NCI-H524 (cell line): ENCODE measurements around the gene HS1BP3.

Experiments
- DNase-seq, 2 experiments: peaks; one replicate each; lab custom pipeline; 2025; lab: John Stamatoyannopoulos, UW

The HS1BP3 gene

DNA sequence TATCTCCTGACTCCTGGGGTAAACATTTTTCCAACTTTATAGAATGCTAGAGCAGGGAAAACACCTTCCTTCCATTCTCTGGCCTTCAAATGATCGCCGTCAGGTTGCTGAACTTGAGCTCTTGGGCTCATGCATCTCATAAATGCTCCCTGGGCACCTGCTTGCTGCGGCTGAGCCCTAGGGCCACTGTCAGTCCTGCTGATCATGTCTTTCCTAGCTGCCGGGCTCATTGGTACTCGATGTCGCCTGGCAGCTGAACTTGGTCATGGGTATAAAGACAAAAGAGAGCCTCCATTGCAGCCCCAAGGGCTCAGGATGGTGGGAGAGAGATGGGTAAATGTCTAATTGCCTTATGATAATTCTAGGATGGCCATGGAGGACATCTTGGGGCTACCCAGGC is 80.6 kb downstream of the HS1BP3 start:
- DNase-seq: no peak

DNA sequence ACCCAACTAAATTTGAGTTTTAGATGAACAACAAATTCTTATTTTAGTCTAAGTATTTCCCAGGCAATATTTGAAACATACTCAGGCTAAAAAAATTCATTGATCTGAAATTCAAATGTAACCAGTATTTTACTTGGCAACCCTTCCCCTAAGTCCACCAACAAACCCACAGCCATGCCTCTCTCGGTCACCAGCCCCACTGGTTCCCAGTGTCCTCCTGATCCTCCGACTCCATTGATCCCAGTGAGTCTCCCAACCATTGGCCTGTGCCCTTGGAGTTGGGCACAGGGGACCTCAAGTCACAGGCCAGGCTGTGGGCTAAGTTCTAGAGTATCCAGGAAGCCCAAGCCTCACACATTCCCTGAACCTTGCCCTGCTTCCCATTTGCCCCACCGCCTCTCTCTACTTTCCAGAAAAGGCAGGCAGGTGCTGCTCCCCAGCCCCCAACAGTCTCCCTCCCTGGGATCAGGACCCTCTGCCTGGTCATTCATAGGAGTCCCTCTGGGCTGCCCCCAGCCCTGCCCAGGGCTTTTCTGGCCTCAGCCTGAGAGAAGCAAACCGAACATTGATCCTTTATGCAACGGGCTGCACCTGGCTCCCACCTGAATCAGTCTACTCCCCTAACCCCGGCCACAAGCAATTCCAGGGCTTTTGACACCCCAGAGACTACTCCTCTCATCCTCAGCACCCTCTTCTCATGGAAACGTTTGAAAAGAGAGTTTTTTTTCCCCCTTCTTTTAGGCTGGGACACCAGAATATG is 81.3 kb downstream of the HS1BP3 start:
- no peak for DNase-seq

DNA sequence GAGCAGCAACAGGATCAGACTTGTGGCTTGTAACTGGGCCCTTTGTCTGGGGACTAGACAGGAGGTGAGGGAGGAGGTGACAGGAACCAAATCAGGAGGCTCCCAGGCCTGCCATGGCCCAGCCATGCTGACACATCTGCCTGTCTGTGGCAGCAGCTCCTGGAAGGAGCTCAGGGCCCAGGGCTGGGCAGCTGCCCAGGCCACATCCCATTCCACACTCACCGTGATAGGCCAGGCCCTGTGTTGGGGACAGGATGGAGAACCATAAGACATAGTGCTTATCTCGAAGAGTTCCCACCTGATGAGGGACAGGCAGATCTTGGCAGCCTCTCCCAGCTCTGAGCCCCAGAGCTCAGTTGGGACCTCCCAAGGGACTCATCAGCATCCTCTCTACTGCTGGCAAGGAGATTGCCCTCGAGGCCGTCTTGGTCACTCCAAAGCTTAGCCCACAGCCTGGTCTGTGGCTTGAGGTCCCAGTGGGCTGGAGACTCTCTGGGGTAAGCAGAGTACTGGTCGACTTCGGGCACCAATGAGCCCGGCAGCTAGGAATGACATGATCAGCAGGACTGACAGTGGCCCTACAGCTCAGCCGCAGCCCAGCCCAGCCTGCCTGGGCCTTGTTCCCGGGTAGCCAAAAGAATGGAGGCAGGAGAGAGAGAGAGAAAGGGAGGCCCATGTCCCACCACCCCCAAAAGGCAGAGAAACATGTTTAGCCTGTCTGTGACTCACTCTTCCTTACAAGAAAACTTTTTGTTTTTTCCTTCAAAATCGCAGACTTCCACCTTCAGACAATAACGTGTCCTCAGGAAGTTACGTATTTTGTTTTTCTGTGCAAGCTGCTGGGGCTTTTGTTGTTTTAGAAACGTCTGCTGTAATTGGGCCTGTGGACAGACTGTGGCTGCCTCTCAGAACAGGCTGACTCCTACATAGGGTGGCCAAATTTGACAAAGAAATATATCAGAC is 82.1 kb downstream of the HS1BP3 start:
- no peak for DNase-seq

DNA sequence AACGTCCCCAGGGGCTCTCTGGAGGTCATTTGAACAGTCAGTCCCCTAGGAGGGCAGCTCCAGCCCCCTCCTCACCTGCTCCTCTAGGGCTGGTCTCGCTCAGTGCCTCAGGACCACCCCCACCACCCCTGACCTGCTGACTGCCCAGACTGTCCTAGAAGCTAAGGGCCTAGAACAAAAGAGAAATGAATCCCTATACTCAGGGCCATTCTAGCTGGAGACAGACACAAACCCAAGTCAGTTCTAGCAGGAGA is 83.0 kb downstream of the HS1BP3 start:
- DNase-seq: no peak
